ENCODE measurements around the gene SSR3.
"Not testable (repeated sequence)": the region's sequence is repeated elsewhere in the genome, so short reads cannot be mapped to it uniquely, and the experiment has no call there.

SSR3 gene

GRCh38 chr3:156575641-156576040 is 20.7 kb upstream of the SSR3 start:
- DNase-seq, result no peak

- DNase-seq, result not testable (repeated sequence)
These were observed 15.0 kb upstream of the SSR3 start for GRCh38 chr3:156569881-156570280.

- DNase-seq, result not testable (repeated sequence)
These were observed 14.1 kb upstream of the SSR3 start for GRCh38 chr3:156569016-156569415.

- DNase-seq, result no peak
These were observed 9.2 kb upstream of the SSR3 start for GRCh38 chr3:156563900-156564682.

GRCh38 chr3:156562486-156562885 is 7.6 kb upstream of the SSR3 start:
- not testable (repeated sequence) for DNase-seq

- no peak for DNase-seq
These were observed 6.6 kb upstream of the SSR3 start for GRCh38 chr3:156561533-156561932.

- DNase-seq, result no peak
These were observed 4.4 kb upstream of the SSR3 start for GRCh38 chr3:156559321-156559720.

- DNase-seq, result no peak
These were observed 3.5 kb upstream of the SSR3 start for GRCh38 chr3:156558389-156558788.

- DNase-seq, result no peak
These were observed 439 bp downstream of the SSR3 start for GRCh38 chr3:156554515-156554841.

- DNase-seq, result no peak
These were observed 1.1 kb downstream of the SSR3 start for GRCh38 chr3:156553705-156554356.

- DNase-seq, result no peak
These were observed 1.9 kb downstream of the SSR3 start for GRCh38 chr3:156552973-156553372.

GRCh38 chr3:156551746-156552145 is 3.2 kb downstream of the SSR3 start:
- DNase-seq, result no peak

- no peak for DNase-seq
These were observed 3.7 kb downstream of the SSR3 start for GRCh38 chr3:156551261-156551660.

- DNase-seq, result no peak
These were observed 6.0 kb downstream of the SSR3 start for GRCh38 chr3:156548902-156549301.

- DNase-seq, result no peak
These were observed 6.8 kb downstream of the SSR3 start for GRCh38 chr3:156548041-156548687.

- no peak for DNase-seq
These were observed 7.3 kb downstream of the SSR3 start for GRCh38 chr3:156547637-156548036.

GRCh38 chr3:156543043-156543555 is 11.8 kb downstream of the SSR3 start:
- DNase-seq, result no peak

GRCh38 chr3:156542101-156543042 is 12.5 kb downstream of the SSR3 start:
- DNase-seq, result no peak

- DNase-seq, result no peak
These were observed 15.1 kb downstream of the SSR3 start for GRCh38 chr3:156539802-156540201.

- no peak for DNase-seq
These were observed 15.9 kb downstream of the SSR3 start for GRCh38 chr3:156539051-156539450.

GRCh38 chr3:156536524-156537316 is 18.2 kb downstream of the SSR3 start:
- DNase-seq, result no peak

- no peak for DNase-seq
These were observed 19.1 kb downstream of the SSR3 start for GRCh38 chr3:156535798-156536197.

All from NCI-H345 (cell line).